GM19240 (cell line): ENCODE results near the gene SLC6A18.

Source experiments
- DNase-seq: peaks from one replicate; pipeline ENCODE4 v3.0.0; 2011; ENCODE audit warnings: low spot score; ENCODE audit not compliant: insufficient read length

SLC6A18 gene

DNA sequence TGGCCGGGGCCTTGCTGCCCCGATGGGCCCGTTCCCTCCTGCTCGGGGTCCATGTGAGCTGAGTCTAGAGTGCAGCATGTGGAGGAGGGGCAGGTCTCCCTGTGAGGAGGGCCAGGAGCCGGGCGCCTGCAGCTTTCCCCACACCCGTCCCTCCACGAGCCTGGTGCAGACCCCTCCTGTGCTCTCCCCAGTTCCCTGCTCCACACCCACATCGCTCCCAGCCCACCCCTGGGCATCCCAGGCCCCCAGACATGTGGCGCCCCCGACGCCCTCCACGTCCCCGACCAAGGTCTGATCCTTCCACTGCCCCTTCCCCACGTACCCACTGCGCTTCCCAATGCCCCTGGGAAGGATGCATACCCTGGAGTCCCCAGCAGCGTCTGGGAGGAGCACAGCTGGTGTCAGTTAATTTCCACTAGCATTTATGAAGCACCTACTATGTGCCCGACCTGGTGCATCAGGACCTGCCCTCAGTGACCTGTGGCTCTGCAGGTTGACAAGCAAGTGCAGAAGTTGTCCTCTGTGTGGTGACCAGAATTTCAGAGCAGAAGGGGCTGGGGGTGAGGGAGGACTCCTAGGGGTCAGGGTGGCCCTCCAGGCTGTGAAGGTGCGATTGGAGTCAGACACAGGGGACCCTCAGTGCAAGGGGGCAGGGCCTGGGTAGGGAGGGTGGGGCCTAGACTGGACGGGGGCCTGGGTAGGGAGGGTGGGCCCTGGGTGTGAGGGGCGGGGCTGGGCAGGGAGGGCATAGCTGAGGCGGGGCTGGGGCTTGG lies 10.8 kb upstream of the SLC6A18 start:
- no peak for DNase-seq

DNA sequence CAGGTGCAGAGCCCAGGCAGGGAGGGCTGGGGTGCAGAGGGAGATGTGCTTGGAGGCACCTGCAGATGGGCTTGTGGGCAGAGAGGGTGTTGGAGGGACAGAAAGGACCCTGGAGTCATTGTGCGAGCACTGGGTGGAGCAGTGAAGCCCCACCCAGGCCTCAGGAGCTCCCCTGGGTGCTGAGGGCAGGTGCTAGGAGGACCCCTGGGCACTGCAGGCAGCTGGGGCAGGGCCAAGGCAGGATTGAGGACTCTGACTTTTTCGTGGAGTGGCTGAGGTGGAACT lies 10.3 kb upstream of the SLC6A18 start:
- no peak for DNase-seq

DNA sequence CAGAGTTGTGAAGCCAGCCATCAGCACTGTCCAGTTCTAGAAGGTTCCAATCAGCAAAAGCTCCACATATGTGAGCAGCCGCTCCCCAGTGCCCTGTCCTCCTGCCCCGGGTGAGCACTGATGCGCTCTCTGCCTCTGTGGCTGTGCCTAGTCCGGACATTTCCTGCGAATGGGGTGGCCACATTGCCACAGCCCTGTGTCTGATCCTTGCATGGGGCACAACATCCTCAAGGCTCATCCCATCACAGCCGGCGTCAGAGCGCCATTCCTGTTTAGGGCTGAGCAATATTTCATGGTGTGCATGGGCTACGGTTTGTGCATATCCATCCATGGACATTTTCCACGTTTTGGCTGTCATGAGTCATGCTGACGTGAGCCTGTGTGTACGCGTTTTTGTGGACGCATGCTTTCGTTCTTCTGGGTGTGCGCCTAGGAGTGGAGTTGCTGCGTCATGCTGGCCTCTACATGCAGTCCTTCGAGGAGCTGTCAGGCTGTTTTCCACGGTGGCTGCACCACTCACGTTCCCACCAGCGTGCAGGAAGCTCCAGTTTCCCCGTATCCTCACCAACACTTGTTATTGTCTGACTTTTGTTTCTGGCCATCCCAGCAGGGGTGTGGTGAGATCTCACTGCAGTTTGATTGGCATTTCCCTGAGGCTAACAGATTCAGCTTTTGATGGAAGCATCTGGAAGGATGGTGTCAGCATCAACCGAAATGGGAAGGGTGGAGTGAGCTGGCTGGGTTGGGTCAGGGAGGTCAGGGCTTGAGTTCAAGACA lies 9.7 kb upstream of the SLC6A18 start:
- DNase-seq: no peak

DNA sequence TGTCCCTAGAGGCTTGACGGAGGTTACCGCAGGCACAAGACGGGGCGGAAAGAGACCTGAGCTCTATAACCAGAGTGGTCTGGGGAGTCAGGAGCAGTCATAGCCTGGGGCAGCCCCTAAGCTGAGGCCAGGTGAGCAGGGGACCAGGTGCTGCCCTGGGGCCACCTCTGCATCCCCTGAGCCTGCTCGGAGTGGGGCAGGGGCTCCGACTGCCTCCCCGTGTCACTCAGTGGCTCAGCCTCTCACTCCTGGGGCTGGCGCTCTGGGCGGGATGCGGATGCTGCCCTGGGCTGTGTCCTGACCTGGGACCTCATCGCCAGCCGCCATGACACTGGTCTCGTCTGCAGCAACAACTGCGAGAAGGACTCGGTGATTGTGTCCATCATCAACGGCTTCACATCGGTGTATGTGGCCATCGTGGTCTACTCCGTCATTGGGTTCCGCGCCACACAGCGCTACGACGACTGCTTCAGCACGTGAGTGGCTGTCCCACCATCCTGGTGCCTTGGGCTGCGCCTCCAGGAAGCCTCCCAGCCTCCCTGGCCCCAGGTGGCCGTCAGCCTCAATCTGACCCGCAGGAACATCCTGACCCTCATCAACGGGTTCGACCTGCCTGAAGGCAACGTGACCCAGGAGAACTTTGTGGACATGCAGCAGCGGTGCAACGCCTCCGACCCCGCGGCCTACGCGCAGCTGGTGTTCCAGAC lies 8.8 kb upstream of the SLC6A18 start:
- DNase-seq: no peak

DNA sequence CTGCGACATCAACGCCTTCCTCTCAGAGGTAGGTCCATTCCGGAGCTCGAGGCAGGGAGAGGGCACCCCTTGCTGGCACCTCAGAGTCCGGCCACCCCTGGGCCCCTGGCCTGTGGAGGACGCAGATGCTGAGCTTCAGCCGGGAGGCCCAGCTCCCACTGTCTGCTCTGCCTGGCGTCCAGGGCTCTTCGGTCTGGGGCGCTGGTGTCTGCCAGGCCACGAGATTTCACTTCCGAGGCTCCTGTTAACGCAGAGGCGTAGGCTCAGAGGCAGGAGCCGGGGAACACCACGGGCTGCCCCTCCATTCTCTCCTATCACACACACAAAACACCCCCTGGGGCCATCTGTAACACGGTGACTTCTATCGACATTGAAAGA lies 8.3 kb upstream of the SLC6A18 start:
- DNase-seq: no peak

DNA sequence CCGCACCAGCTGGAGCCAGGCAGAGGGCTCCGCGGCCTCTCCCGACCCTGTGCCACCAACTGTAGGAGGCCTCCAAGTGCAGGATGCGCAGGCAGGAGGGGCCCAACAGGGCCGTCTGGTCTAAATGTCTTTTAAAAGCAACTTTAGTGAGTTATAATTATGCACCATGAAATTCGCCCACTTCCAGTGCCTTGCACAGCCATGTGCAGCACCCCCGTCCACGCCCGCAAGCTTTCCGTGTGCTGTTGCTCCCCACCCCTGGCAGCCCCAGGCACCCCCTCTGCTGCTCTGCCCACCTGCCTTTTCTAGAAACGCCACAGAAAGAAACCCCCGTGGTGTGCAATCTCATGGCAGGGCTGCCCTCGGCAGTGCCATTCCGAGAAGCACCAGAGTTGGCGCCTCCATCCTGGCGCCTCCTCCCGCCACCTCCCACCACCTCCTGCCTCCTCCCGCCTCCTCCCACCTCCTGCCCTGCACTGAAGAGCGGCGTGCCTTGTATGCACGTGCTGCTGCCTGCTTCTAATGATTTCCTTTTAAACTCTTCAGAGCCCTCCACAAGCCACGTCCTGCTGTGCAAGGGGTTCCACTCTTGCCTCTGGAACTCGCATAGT lies 7.5 kb upstream of the SLC6A18 start:
- DNase-seq: no peak

DNA sequence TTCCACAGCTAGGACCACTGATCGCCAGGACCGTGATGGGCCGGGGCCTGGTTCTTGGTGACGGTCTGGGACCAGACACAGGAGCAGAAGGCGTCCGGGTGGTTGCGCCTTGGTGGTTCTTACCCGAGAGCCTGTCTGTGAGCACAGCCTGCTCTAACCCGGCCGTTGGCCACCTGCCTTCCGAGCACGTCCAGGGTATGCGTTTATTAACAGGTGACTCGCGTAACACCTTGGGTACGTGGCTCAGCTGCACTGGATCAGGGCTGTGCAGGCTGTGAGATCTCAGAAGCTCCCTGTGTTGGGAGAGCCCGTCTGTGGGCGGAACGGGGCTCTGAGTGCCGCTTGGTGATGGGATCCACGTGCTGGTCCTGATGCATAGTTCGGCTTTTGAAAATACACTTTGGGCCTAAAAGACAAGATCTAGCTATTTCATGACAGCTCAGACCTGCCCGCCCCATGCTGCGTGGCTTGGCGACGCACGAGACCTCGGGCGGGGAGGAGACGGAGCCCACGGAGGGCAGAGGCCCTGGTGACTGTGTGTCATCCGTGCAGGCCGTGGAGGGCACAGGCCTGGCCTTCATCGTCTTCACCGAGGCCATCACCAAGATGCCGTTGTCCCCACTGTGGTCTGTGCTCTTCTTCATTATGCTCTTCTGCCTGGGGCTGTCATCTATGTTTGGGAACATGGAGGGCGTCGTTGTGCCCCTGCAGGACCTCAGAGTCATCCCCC lies 6.7 kb upstream of the SLC6A18 start:
- no peak for DNase-seq

DNA sequence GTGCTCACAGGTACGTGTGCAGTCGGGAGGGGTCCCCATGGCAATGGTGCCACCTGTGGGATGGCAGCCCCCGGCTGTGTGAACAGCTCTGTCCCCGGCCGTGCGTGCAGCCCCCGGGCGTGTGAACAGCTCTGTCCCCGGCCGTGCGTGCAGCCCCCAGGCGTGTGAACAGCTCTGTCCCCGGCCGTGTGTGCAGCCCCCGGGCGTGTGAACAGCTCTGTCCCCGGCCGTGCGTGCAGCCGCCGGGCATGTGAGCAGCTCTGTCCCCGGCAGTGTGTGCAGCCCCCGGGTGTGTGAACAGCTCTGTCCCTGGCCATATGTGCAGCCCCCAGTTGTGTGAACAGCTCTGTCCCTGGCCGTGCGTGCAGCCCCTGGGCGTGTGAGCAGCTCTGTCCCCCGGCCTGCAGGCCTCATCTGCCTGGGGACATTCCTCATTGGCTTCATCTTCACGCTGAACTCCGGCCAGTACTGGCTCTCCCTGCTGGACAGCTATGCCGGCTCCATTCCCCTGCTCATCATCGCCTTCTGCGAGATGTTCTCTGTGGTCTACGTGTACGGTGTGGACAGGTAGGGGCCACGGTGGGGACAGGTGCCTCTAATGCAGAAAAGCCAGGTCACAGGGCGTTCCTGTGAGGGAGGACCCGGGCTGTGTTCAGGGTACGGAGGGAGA lies 5.9 kb upstream of the SLC6A18 start:
- DNase-seq: no peak

DNA sequence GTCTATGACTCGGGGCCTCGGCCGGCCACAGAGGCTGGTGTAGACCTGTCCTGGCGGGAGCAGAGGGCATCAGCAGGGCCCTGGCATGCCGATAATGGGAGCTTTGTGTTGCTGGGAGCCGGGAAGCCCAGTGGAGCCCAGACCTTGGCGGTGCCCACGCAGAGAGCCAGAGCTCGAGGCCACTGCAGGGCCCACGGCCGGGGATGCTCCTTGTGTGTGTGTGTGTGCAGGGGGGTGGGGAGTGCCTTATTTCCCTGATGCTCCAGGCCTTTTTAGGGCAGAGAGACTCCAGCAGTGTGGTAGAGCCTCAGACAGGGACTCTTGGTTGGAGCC lies 5.4 kb upstream of the SLC6A18 start:
- DNase-seq: no peak

DNA sequence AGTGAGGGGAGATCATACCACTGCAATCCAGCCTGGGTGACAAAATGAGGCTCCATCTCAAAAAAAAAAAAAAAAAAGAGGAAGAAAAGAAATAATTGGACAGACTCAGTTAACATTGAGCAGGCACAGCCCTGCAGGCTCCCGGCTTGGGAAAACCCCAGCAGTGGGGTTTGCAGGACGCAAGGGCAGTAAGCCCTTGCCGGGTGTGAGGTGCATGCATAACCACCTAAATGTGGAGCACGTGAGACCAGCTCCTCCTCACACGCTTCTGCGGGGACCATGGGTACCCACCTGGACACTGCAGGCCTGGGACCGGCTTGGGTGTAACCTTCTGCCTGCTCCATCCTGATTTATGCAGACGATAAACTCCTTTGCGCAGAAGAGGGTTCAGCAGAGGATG lies 4.8 kb upstream of the SLC6A18 start:
- no peak for DNase-seq

DNA sequence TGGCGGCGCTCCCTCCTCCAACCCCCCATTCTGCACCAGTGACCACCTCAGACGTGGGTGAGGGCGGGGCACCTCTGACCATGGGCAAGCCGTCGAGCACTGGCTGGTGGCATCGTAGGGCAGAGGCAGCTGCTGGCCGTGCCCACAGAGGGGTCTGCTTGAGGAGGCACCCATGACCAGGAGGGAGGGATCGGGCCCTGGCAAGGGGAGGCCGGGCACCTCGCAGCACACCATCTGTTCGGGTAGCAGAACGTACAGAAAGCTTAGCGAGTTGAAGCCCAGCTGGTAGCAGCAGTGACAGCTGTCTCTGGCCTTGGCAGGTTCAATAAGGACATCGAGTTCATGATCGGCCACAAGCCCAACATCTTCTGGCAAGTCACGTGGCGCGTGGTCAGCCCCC lies 4.3 kb upstream of the SLC6A18 start:
- no peak for DNase-seq

DNA sequence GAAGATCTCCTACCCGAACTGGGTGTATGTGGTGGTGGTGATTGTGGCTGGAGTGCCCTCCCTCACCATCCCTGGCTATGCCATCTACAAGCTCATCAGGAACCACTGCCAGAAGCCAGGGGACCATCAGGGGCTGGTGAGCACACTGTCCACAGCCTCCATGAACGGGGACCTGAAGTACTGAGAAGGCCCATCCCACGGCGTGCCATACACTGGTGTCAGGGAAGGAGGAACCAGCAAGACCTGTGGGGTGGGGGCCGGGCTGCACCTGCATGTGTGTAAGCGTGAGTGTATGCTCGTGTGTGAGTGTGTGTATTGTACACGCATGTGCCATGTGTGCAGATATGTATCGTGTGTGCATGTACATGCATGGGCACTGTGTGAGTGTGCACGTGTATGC lies 3.5 kb upstream of the SLC6A18 start:
- no peak for DNase-seq

DNA sequence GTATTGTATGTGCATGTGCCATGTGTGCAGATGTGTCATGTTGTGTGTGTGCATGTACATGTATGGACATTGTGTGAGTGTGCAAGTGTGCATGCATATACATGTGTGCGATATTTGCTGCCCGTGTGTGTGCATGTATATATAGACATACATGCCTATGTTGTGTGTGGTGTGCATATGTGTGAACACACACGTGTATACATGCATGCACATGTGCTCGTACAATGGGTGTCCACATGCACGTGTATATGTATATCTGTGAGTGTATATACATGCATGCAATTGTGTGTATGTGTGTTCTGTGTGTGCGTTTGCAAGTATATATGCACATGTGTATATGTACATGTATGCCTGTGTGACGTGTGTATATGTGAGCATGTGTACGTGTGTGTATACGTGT lies 3.0 kb upstream of the SLC6A18 start:
- no peak for DNase-seq

DNA sequence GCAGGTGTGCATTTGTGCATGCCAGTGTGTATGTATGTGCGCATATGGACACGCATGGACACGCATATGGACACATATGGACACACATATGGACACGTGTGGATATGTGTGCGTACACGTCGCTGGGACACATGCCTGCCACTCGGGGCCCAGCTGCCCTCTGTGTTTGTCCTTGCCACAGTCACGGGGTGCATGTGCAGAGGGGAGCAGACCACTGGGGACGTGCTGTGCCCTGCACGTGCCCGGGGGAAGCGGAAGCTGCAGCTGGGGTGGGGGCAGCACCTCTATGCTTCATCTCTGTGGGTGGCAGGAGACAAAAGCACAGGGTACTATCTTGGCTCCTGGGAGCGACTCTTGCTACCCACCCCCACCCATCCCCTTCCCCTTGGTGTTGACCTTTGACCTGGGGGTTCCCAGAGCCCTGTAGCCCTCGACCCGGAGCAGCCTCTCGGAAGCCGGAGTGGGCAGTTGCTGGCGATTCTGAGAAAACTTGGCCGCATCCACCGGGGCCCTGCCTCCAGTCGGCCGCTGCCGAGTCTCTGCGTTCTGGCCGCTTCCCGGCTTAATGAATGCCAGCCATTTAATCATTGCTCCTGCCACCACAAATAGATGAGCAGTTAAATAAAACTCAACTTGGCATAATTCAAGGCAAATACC lies 2.4 kb upstream of the SLC6A18 start:
- no peak for DNase-seq

DNA sequence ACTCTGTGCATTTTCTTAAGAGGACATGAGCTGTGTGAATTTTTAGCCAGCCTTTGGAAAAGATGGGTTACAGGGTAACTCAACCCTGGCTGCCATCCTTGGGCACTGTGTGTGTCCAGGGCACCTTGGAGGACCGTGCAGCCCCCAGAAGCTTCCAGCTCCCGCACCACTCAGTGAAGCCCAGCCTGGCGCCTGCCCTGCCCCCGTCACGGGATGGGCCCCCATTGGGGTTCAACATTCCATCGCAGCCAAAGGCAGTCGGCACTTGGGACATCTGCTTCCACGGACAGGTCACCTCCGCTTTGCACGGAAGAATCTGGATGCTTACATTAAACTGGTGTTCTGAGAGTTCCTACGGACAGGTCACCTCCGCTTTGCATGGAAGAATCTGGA lies 1.9 kb upstream of the SLC6A18 start:
- no peak for DNase-seq

DNA sequence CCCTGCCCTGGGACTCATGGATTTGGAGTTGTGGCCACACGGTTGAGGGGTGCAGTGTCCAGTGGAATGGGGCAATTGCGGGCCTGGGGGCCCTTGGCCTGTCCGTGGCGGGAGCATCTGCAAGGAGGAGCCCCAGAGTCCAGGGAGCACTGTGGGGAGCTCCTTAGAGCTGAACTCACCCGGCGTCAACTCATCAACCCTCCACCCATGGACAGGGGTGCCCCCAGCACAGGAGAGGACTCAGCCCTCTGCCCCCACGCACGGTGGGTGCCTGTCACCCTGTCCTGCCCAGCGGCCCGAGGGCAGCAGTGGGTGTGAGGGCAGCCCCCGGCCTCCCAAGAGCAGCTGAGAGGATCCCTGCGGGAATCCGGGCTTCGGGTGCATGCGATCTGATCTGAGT lies 550 bp upstream of the SLC6A18 start:
- DNase-seq: no peak

DNA sequence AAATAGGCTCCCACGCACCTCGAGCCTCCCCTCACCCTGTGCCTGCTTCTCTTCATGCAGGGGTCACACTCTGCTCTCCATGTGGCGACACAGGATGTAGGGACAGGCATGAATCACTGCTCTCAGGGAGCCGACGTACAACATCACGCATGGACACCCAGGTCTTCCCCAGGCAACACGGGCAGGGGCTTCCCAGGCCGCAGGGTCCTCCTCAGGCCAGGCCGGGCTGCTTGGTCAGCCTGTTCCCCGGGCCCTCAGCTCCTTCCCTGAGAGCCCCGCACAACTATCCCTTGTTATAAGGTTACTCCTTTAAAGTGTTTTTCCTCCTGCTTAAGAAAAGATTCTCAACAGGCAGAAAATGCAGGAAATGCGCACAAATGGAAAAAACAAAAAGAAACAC lies 1.1 kb downstream of the SLC6A18 start:
- no peak for DNase-seq

DNA sequence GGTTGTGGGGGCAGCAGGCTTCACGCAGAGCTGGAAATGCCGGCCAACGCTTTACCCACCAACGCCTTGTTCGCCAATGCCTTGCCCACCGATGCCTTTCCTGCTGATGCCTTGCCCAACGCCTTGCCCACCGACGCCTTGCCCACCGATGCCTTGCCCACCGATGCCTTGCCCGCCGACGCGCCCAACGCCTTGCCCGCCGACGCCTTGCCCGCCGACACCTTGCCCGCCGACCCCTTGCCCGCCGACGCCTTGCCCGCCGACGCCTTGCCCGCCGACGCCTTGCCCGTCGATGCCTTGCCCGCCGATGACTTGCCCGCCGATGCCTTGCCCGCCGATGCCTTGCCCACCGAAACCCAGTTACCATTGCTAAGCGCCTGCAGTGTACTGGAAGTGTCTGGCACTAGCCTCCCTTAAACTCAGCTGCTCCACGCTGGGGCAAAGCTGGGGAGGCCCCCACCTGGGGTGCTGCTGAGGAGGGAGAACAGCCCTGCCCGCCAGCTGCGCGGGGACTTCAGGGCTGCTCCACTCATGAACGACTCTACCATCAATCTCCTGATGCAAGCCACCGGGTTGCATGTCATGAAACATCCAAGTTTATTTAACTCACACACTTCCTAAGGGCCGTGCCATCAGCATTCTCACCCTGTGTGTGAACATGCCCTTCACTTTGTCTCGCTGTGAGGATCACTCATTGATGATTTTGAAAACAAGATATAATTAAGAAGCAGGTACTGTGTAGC lies 1.8 kb downstream of the SLC6A18 start:
- no peak for DNase-seq

DNA sequence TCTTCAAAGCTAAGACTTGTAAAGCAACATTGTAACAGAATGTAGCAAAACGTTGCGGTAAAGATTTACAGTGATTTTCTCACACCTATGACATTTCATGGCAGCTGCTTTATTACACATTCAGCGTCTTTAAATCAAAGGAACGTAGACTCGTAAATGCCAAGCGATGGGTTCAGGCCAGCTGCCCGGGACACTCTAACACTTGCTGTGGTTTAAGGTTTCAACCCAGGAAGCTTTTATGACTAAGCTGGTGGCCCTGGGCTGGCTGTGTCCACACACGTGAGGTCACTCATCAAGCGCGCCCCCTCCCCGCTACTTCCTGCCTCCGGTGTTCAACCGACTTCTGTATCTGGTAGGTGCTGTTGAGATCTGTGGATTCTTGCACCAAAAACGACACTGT lies 2.5 kb downstream of the SLC6A18 start:
- DNase-seq: no peak

DNA sequence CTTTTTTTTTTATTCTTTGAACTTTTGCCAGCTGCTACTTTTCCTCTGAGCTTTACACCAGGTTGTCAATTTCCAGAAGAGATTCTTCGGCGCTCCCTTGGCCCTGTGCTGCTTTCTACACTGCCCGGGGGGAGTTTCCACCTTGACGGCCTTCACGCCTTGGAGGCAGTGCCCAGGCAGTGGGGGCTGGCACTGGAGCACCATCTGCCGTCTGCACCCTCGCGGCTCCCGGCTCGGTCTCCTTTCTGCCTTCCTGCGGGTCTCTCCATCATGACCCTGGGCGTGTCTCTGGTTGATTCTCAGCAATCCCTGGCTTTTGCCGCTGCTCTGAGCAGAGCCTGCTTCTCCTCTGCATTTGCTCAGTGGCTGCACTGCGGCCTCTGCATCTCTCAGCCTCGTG lies 2.9 kb downstream of the SLC6A18 start:
- DNase-seq: no peak
